NCI-H146 (cell line): ENCODE measurements around the gene ANHX.

Source experiments
- DNase-seq: peaks from one replicate; lab custom pipeline; 2025; lab: John Stamatoyannopoulos, UW

ANHX gene

GRCh38 chr12:133202493-133203343 lies 33.0 kb downstream of the ANHX start:
- no peak for DNase-seq

DNA sequence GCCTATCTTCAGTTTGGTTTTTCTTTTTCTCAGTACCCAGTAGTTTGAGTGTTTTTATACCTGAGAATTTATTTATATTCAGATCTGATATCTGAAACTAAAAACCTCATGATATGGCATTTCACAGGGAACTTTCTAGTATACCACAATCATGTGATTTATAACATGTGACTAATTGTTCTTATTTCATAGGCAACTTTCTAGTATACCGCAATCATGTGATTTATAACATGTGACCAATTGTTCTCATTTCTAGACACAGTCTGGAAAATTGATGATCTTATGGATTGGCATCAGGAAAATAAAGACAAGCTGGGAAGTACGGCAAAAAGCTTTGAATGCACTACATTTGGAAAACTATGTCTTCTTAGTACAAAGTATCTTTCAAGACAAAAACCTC lies 33.8 kb downstream of the ANHX start:
- DNase-seq = no peak

- no peak for DNase-seq
These were observed 42.8 kb downstream of the ANHX start for GRCh38 chr12:133192847-133193246.

GRCh38 chr12:133190176-133190575 lies 45.5 kb downstream of the ANHX start:
- no peak for DNase-seq

- DNase-seq = peak; percentile 91
These were observed 54.3 kb downstream of the ANHX start, which contains the start of gene ZNF268 for GRCh38 chr12:133181238-133181959. Gene ZNF268 (plus strand): TSS chr12:133181495. CDS start chr12:133181998, 503 bp downstream.

DNA sequence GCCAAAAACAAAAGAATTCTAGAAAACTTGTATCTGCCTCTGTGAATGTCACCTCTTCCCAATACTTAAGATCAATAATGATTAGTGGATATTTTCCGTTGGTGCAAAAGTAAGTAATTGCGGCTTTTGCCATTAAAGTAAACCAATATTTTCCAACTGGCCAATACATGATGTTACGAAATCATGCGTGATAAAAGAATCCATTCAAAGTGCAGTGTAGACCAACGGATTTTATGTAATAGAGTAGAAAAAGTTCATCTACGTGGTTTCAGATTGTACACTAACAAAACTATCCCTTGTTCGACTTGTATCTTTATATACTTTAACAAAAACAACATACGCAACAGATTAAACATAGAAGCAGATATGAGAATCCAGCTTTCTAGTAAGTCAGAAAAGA lies 55.0 kb downstream of the ANHX start:
- DNase-seq = no peak

GRCh38 chr12:133174901-133175300 lies 60.8 kb downstream of the ANHX start:
- DNase-seq = no peak

- no peak for DNase-seq
These were observed 63.2 kb downstream of the ANHX start for GRCh38 chr12:133172491-133172890.
